GM19467 (cell line): Measurements from ENCODE around the gene CSTF2T.

ENCODE experiments used
- ATAC-seq: cut with Tn5 transposase; IDR thresholded peaks from one replicate; pipeline ENCODE4 v1.9.1; 2021; ENCODE audit warnings: mild to moderate bottlenecking, moderate library complexity; ENCODE audit not compliant: unreplicated experiment

CSTF2T gene

GRCh38 chr10:51699475-51700227 lies at the start of gene CSTF2T:
TSS of gene CSTF2T (minus strand) at chr10:51699595. CDS start at chr10:51699549, 46 bp downstream.
- ATAC-seq, result peak; percentile 93

- ATAC-seq, result no peak
Measured at GRCh38 chr10:51748959-51749358, 49.6 kb upstream of the CSTF2T start.

GRCh38 chr10:51747216-51747615 lies 47.8 kb upstream of the CSTF2T start:
- ATAC-seq, result no peak

- ATAC-seq, result no peak
Measured at GRCh38 chr10:51745397-51745796, 46.0 kb upstream of the CSTF2T start.

GRCh38 chr10:51744235-51745000 lies 45.0 kb upstream of the CSTF2T start:
- ATAC-seq, result no peak

- ATAC-seq, result peak; percentile 93
Measured at GRCh38 chr10:51743146-51743545, 43.8 kb upstream of the CSTF2T start.

- ATAC-seq, result no peak
Measured at GRCh38 chr10:51733057-51733456, 33.7 kb upstream of the CSTF2T start.

DNA sequence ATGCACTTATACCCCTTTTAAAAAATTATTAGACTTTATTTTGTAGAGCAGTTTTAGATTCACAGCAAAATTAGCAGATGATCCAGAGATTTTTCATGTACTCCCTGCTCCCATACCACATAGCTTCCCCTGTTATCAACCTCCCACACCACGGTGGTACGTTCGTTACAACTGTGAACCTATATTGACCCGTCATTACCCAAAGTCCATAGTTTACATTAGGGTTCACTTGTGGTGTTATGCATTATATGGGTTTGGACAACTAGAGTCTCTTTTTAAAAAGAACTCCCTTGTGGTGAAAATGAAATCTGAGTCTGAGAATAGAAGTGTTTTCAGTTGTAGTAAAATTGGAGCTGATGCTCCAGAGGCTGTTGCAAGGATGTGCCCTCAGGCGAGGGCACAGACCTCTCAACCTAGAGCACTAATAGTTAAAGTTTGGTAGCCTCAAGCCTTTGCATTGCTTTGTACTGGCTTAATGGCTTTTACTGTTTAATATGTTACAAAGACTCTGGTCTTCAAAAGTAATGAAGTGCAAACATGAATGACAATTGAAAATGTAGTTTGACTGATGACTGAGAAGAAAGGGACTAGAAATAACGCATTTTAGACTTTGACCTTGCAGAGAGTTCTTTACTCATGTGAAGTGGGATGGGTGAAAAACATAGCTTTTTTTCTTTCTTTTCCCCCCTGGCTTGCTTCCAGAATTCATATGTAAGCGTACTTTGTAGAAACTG lies 30.6 kb upstream of the CSTF2T start:
- no peak for ATAC-seq

GRCh38 chr10:51724038-51724437 lies 24.6 kb upstream of the CSTF2T start:
- ATAC-seq, result no peak

- ATAC-seq, result no peak
Measured at GRCh38 chr10:51718804-51719291, 19.5 kb upstream of the CSTF2T start.

DNA sequence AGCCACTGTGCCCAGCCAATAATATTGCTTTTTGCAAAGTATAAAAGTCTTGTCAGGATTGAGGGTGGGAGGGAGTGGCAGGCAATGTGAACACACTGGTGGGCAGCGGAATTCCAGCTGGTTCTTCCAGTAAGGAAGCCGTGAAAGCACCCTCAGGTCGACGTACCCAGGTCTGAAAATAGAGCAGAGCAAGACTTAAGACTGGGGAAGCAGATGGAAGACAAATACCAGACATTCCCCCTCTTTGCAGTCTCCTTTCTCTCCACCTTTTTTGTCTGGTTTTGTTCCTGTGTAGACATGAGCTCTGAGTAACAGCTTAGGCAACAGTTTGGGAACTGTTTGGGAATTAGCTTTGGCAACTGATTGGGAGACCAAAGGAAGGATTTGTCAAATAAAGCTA lies 17.6 kb upstream of the CSTF2T start:
- no peak for ATAC-seq

DNA sequence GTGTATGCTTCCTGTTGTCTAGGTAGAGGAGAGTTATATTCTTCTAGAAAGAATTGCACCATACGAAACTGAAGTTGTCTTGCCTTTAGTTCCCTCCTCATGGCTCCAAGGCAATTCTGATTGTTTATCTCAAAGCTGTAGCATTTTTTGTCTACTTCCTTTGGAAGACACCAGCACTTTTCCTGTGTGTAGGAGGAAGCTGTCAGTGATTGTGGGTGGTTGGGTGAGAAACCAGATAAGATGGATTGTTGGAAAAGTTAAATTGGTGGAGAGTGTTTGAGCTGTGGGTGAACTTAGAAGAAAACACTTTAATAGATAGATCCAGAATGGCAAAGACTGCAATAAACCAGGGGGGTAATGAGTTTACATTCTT lies 12.1 kb upstream of the CSTF2T start:
- ATAC-seq, result no peak

GRCh38 chr10:51709324-51709972 lies 10.1 kb upstream of the CSTF2T start:
- ATAC-seq, result no peak

- ATAC-seq, result no peak
Measured at GRCh38 chr10:51708609-51709008, 9.2 kb upstream of the CSTF2T start.

DNA sequence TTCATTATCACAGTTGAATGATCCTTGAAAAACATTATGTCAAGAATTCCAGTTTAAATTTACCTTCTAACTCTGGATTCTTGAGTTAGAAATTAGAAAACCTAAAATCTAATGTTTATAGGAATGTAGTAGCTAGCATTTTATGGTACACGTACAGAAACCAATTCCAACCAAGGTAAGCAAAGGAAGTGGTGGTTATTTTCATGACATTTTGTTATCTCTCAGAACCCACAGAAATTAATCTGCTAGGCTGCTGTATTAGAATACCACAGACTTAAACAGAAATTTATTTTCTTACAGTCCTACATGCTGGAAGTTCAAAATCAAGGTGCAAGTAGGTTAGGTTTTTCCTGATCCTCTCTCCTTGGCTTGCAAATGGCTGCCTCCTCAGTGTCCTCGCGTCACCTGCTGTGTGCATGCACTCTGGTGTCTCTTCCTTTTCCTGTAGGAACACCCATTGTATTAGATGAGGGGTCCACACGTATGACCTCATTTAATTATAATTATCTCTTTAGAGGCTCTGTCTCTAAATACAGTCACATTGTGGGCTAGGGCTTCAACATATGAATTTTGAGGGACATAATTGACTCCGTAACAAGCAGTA lies 8.5 kb upstream of the CSTF2T start:
- no peak for ATAC-seq

DNA sequence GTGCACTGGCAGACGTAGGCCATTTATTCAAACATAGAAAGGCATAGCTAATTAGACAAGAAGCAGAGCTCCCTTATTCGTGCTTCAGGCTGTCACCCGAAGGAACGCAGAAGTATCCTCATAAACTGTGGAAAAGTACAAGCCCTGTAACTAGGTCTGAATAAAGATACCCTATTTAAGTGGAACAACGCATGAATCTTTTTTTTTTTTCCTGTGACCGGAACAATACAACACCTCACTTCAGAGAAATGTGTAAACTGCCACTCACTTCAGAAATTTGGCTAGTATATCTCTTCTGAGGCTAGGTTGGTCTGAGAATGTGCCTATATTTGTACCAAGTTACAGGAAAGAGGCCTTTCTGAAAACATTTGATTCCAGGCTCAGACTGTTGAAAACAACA lies 8.0 kb upstream of the CSTF2T start:
- ATAC-seq, result no peak

DNA sequence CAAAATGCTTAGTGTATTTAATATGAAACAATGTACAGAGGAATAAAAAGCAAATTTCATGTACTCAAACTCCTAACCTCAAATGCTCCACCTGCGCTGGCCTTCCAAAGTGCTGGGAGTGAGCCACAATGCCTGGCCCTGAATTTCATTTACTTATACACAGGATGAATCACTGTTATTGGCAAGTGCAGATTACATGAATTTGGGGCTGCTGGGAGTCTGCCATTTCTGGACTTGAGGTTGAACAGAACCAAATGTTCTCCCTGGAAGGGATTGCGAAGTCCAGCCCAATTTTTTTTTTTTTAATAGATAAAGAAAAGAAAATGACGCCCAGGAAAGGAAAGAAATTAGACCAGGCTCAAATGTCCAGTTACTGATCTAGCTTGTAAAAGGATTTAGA lies 6.8 kb upstream of the CSTF2T start:
- no peak for ATAC-seq

GRCh38 chr10:51705774-51706173 lies 6.4 kb upstream of the CSTF2T start:
- no peak for ATAC-seq

- no peak for ATAC-seq
Measured at GRCh38 chr10:51700228-51700817, 928 bp upstream of the CSTF2T start.

DNA sequence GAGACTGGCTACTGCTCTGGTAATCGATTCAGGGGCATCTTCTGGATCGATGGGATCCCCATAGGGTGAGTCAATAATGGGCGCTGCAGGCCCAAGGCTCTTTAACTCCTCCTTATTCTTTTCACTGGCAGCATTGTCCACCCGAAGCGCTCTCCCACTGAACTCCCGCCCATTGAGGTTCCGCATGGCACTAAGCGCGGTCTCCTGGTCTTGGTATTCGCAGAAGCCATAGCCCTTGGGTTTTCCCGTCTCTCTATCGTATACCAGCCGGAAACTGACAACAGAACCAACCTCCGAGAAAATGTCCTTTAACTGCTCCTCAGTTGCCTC lies 285 bp downstream of the CSTF2T start:
- peak; percentile 32 for ATAC-seq
